ENCODE measurements around the gene GPR137B.

GPR137B gene

GRCh38 chr1:236175642-236176336, 33.5 kb downstream of the GPR137B start:
- H3K4me3 ChIP-seq (ENCODE audit: low read length): no peak overlapping the region
- TF ChIP-seq EZH2phosphoT487 (IDR thresholded peaks at IDR 0.05; ENCODE audit: borderline replicate concordance, low read length) (no peak), CTCF (IDR thresholded peaks at IDR 0.05; ENCODE audit: low read depth, low read length, poor library complexity, severe bottlenecking) (no peak)
- no peaks in the 10 kb centered on the region for H4K20me1 ChIP-seq (ENCODE audit: control insufficient read depth, insufficient read depth, low read depth, low read length)
- H3K9me2 ChIP-seq (replicated peaks; ENCODE audit: control insufficient read depth, low read length): no peaks in the 10 kb centered on the region
- H3K4me1 ChIP-seq (ENCODE audit: control insufficient read depth, low read length): peaks cover 10% of the 10 kb centered on the region
- H3K4me2 ChIP-seq (ENCODE audit: low read length): peak overlapping the region; percentile 24
- H3F3A ChIP-seq (ENCODE audit: control insufficient read depth, insufficient read depth): no peaks in the 10 kb centered on the region
- H3K27ac ChIP-seq (ENCODE audit: low read depth, low read length): no peak overlapping the region
- H3K27me3 ChIP-seq (ENCODE audit: control insufficient read depth, low read length): no peaks in the 10 kb centered on the region
- no peaks in the 10 kb centered on the region for H3K79me2 ChIP-seq (ENCODE audit: control insufficient read depth, low read length)
- no peaks in the 10 kb centered on the region for H3K9me3 ChIP-seq (ENCODE audit: control insufficient read depth, insufficient read depth, low read length)
- H3K36me3 ChIP-seq (ENCODE audit: control insufficient read depth, low read length): no peaks in the 10 kb centered on the region

- Histone ChIP-seq H3K4me2 (ENCODE audit: low read length) (no peak overlapping the region), H3K4me3 (ENCODE audit: low read length) (no peak overlapping the region), H4K20me1 (ENCODE audit: control insufficient read depth, insufficient read depth, low read depth, low read length) (no peaks in the 10 kb centered on the region), H3K4me1 (ENCODE audit: control insufficient read depth, low read length) (peaks cover 10% of the 10 kb centered on the region), H3F3A (ENCODE audit: control insufficient read depth, insufficient read depth) (no peaks in the 10 kb centered on the region), H3K36me3 (ENCODE audit: control insufficient read depth, low read length) (no peaks in the 10 kb centered on the region), H3K9me2 (replicated peaks; ENCODE audit: control insufficient read depth, low read length) (no peaks in the 10 kb centered on the region), H3K27me3 (ENCODE audit: control insufficient read depth, low read length) (no peaks in the 10 kb centered on the region), H3K79me2 (ENCODE audit: control insufficient read depth, low read length) (no peaks in the 10 kb centered on the region), H3K9me3 (ENCODE audit: control insufficient read depth, insufficient read depth, low read length) (no peaks in the 10 kb centered on the region), H3K27ac (ENCODE audit: low read depth, low read length) (no peak overlapping the region)
- TF ChIP-seq EZH2phosphoT487 (IDR thresholded peaks at IDR 0.05; ENCODE audit: borderline replicate concordance, low read length) (no peak), CTCF (IDR thresholded peaks at IDR 0.05; ENCODE audit: low read depth, low read length, poor library complexity, severe bottlenecking) (no peak)
These were observed 34.3 kb downstream of the GPR137B start for GRCh38 chr1:236176337-236177336.

- Histone ChIP-seq H3K79me2 (ENCODE audit: control insufficient read depth, low read length) (no peaks in the 10 kb centered on the region), H3K9me3 (ENCODE audit: control insufficient read depth, insufficient read depth, low read length) (no peaks in the 10 kb centered on the region), H3K27ac (ENCODE audit: low read depth, low read length) (no peak overlapping the region), H3K9me2 (replicated peaks; ENCODE audit: control insufficient read depth, low read length) (no peaks in the 10 kb centered on the region), H3K27me3 (ENCODE audit: control insufficient read depth, low read length) (no peaks in the 10 kb centered on the region), H4K20me1 (ENCODE audit: control insufficient read depth, insufficient read depth, low read depth, low read length) (no peaks in the 10 kb centered on the region), H3K4me1 (ENCODE audit: control insufficient read depth, low read length) (peaks cover 10% of the 10 kb centered on the region), H3F3A (ENCODE audit: control insufficient read depth, insufficient read depth) (no peaks in the 10 kb centered on the region), H3K36me3 (ENCODE audit: control insufficient read depth, low read length) (no peaks in the 10 kb centered on the region), H3K4me3 (ENCODE audit: low read length) (no peak overlapping the region), H3K4me2 (ENCODE audit: low read length) (no peak overlapping the region)
- TF ChIP-seq EZH2phosphoT487 (IDR thresholded peaks at IDR 0.05; ENCODE audit: borderline replicate concordance, low read length): no peak
- no peak for TF ChIP-seq CTCF (IDR thresholded peaks at IDR 0.05; ENCODE audit: low read depth, low read length, poor library complexity, severe bottlenecking)
These were observed 37.3 kb downstream of the GPR137B start for GRCh38 chr1:236179634-236180033.
